WTC11 (cell line): ENCODE data around the gene PSD. TPM values are rescaled to one million over a fixed set of nuclear protein-coding genes. Genes with fewer than 3 reads are reported as not detected.
A peak's percentile ranks its signal among the peaks of the same experiment; 100 is the strongest.

ENCODE experiments used
- CTCF ChIP-seq: fragments of 200-600 bp; IDR thresholded peaks from 2 replicates; pipeline ENCODE4 v1.8.0; 2022; ENCODE audit warnings: antibody characterized with exemption
- EMX1 ChIP-seq: fragments of 250-450 bp; sonication (Bioruptor Pico); IDR thresholded peaks from 2 replicates; pipeline ENCODE4 v1.8.0; 2021; ENCODE audit warnings: mild to moderate bottlenecking
- FOXP1 ChIP-seq: sonication (generic); formaldehyde crosslinking; IDR thresholded peaks from 2 replicates; pipeline ENCODE4 v1.8.0; 2022; ENCODE audit warnings: missing genetic modification reagents, mild to moderate bottlenecking, moderate library complexity, borderline replicate concordance
- GABPB1 ChIP-seq: sonication (generic); formaldehyde crosslinking; IDR thresholded peaks from 2 replicates; pipeline ENCODE4 v1.8.1; 2023; ENCODE audit warnings: mild to moderate bottlenecking, missing genetic modification reagents
- HMGA2 ChIP-seq: fragments of 250-450 bp; sonication (Bioruptor Pico); IDR thresholded peaks from 2 replicates; pipeline ENCODE4 v1.4.0; 2021; ENCODE audit warnings: mild to moderate bottlenecking, moderate library complexity
- KAT7 ChIP-seq: sonication (generic); formaldehyde crosslinking; IDR thresholded peaks from 2 replicates; pipeline ENCODE4 v1.8.1; 2023; ENCODE audit warnings: missing genetic modification reagents, mild to moderate bottlenecking, borderline replicate concordance
- MYBL2 ChIP-seq: sonication (generic); formaldehyde crosslinking; IDR thresholded peaks from 2 replicates; pipeline ENCODE4 v1.8.1; 2023; ENCODE audit warnings: mild to moderate bottlenecking, moderate library complexity, missing genetic modification reagents
- NR1H2 ChIP-seq: sonication (generic); formaldehyde crosslinking; IDR thresholded peaks from 2 replicates; pipeline ENCODE4 v1.9.0; 2021; ENCODE audit warnings: mild to moderate bottlenecking, moderate library complexity, missing genetic modification reagents
- NR2C2 ChIP-seq: sonication (generic); formaldehyde crosslinking; IDR thresholded peaks from 2 replicates; pipeline ENCODE4 v1.8.0; 2022; ENCODE audit warnings: mild to moderate bottlenecking, missing genetic modification reagents
- SMAD3 ChIP-seq: sonication (generic); formaldehyde crosslinking; IDR thresholded peaks from 2 replicates; pipeline ENCODE4 v1.8.0; 2022; ENCODE audit warnings: missing genetic modification reagents, mild to moderate bottlenecking, borderline replicate concordance
- STAT6 ChIP-seq: sonication (generic); formaldehyde crosslinking; conservative IDR thresholded peaks from 2 replicates; pipeline ENCODE4 v1.8.1; 2023; ENCODE audit warnings: mild to moderate bottlenecking, low read depth, missing genetic modification reagents, moderate library complexity
- TEAD1 ChIP-seq: sonication (generic); formaldehyde crosslinking; IDR thresholded peaks from 2 replicates; pipeline ENCODE4 v1.8.0; 2022; ENCODE audit warnings: mild to moderate bottlenecking, missing genetic modification reagents
- USF1 ChIP-seq: sonication (generic); formaldehyde crosslinking; IDR thresholded peaks from 2 replicates; pipeline ENCODE4 v1.8.0; 2022; ENCODE audit warnings: mild to moderate bottlenecking, missing genetic modification reagents
- ZBTB21 ChIP-seq: sonication (generic); formaldehyde crosslinking; IDR thresholded peaks from 2 replicates; pipeline ENCODE4 v1.8.1; 2023; ENCODE audit warnings: mild to moderate bottlenecking, missing genetic modification reagents, borderline replicate concordance
- ZNF121 ChIP-seq: sonication (generic); formaldehyde crosslinking; IDR thresholded peaks from 2 replicates; pipeline ENCODE4 v1.8.0; 2023; ENCODE audit warnings: missing genetic modification reagents
- ZNF138 ChIP-seq: sonication (generic); formaldehyde crosslinking; conservative IDR thresholded peaks from 2 replicates; pipeline ENCODE4 v1.8.1; 2022; ENCODE audit warnings: mild to moderate bottlenecking, moderate library complexity, missing genetic modification reagents
- ZNF396 ChIP-seq: fragments of 250-450 bp; sonication (Bioruptor Pico); IDR thresholded peaks from 2 replicates; pipeline ENCODE4 v1.8.0; 2021; ENCODE audit warnings: mild to moderate bottlenecking, moderate library complexity, borderline replicate concordance
- total RNA-seq: library from RNA; stranded (reverse); gene quantifications from 3 replicates; pipeline ENCODE4 v1.2.3, GENCODE V29; 2021
- TF ChIP-seq, protein P1 (sequence below): sonication (generic); formaldehyde crosslinking; IDR thresholded peaks from 2 replicates; pipeline ENCODE4 v1.8.0; 2022; ENCODE audit warnings: mild to moderate bottlenecking, missing genetic modification reagents
- TF ChIP-seq, protein P2 (sequence below): sonication (generic); formaldehyde crosslinking; IDR thresholded peaks from 2 replicates; pipeline ENCODE4 v1.8.1; 2022; ENCODE audit warnings: low read depth, mild to moderate bottlenecking, moderate library complexity, missing genetic modification reagents, borderline replicate concordance
- TF ChIP-seq, protein P3 (sequence below): fragments of 250-450 bp; sonication (Bioruptor Pico); IDR thresholded peaks from 2 replicates; pipeline ENCODE4 v1.9.0; 2021; ENCODE audit warnings: mild to moderate bottlenecking, borderline replicate concordance
- TF ChIP-seq, protein P4 (sequence below): sonication (generic); formaldehyde crosslinking; IDR thresholded peaks from 2 replicates; pipeline ENCODE4 v1.8.1; 2023; ENCODE audit warnings: mild to moderate bottlenecking, moderate library complexity, missing genetic modification reagents
- TF ChIP-seq, protein P5 (sequence below): sonication (generic); formaldehyde crosslinking; IDR thresholded peaks from 2 replicates; pipeline ENCODE4 v1.8.0; 2022; ENCODE audit warnings: mild to moderate bottlenecking, missing genetic modification reagents

Gene PSD
- total RNA-seq, 1 experiment from 2014 or later, result 12.5 TPM

GRCh38 chr10:102399217-102400021 is 19.2 kb downstream of the PSD start (continued):
- TF ChIP-seq, protein P1, sequence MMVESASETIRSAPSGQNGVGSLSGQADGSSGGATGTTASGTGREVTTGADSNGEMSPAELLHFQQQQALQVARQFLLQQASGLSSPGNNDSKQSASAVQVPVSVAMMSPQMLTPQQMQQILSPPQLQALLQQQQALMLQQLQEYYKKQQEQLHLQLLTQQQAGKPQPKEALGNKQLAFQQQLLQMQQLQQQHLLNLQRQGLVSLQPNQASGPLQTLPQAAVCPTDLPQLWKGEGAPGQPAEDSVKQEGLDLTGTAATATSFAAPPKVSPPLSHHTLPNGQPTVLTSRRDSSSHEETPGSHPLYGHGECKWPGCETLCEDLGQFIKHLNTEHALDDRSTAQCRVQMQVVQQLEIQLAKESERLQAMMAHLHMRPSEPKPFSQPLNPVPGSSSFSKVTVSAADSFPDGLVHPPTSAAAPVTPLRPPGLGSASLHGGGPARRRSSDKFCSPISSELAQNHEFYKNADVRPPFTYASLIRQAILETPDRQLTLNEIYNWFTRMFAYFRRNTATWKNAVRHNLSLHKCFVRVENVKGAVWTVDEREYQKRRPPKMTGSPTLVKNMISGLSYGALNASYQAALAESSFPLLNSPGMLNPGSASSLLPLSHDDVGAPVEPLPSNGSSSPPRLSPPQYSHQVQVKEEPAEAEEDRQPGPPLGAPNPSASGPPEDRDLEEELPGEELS (CRISPR knock-in tag), result 0 out of 2 replicates have a peak, but pooled peaks have one; percentile 41
- TF ChIP-seq NR1H2 (CRISPR knock-in tag) (no peak), ZNF121 (no peak), FOXP1 (CRISPR knock-in tag) (peak; percentile 38; the same call in 1 of the 2 replicates), NR2C2 (CRISPR knock-in tag) (no peak), TEAD1 (CRISPR knock-in tag) (no peak; the same call in 1 of the 2 replicates), ZBTB21 (CRISPR knock-in tag) (peak; percentile 89), MYBL2 (CRISPR knock-in tag) (peak; percentile 43; the same call in 1 of the 2 replicates), GABPB1 (CRISPR knock-in tag) (peak; percentile 53; the same call in 1 of the 2 replicates), STAT6 (CRISPR knock-in tag) (no peak), EMX1 (CRISPR knock-in tag) (no peak), KAT7 (CRISPR knock-in tag) (peak; percentile 60; the same call in 1 of the 2 replicates), HMGA2 (CRISPR knock-in tag) (no peak), CTCF (peak; percentile 92), ZNF138 (CRISPR knock-in tag) (0 out of 2 replicates have a peak, but pooled peaks have one; percentile 70), USF1 (CRISPR knock-in tag) (peak; percentile 45; the same call in 1 of the 2 replicates), ZNF396 (CRISPR knock-in tag) (no peak), SMAD3 (CRISPR knock-in tag) (0 out of 2 replicates have a peak, but pooled peaks have one; percentile 71)
- TF ChIP-seq, protein P2, sequence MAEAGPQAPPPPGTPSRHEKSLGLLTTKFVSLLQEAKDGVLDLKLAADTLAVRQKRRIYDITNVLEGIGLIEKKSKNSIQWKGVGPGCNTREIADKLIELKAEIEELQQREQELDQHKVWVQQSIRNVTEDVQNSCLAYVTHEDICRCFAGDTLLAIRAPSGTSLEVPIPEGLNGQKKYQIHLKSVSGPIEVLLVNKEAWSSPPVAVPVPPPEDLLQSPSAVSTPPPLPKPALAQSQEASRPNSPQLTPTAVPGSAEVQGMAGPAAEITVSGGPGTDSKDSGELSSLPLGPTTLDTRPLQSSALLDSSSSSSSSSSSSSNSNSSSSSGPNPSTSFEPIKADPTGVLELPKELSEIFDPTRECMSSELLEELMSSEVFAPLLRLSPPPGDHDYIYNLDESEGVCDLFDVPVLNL (CRISPR knock-in tag), result no peak
- TF ChIP-seq, protein P3, sequence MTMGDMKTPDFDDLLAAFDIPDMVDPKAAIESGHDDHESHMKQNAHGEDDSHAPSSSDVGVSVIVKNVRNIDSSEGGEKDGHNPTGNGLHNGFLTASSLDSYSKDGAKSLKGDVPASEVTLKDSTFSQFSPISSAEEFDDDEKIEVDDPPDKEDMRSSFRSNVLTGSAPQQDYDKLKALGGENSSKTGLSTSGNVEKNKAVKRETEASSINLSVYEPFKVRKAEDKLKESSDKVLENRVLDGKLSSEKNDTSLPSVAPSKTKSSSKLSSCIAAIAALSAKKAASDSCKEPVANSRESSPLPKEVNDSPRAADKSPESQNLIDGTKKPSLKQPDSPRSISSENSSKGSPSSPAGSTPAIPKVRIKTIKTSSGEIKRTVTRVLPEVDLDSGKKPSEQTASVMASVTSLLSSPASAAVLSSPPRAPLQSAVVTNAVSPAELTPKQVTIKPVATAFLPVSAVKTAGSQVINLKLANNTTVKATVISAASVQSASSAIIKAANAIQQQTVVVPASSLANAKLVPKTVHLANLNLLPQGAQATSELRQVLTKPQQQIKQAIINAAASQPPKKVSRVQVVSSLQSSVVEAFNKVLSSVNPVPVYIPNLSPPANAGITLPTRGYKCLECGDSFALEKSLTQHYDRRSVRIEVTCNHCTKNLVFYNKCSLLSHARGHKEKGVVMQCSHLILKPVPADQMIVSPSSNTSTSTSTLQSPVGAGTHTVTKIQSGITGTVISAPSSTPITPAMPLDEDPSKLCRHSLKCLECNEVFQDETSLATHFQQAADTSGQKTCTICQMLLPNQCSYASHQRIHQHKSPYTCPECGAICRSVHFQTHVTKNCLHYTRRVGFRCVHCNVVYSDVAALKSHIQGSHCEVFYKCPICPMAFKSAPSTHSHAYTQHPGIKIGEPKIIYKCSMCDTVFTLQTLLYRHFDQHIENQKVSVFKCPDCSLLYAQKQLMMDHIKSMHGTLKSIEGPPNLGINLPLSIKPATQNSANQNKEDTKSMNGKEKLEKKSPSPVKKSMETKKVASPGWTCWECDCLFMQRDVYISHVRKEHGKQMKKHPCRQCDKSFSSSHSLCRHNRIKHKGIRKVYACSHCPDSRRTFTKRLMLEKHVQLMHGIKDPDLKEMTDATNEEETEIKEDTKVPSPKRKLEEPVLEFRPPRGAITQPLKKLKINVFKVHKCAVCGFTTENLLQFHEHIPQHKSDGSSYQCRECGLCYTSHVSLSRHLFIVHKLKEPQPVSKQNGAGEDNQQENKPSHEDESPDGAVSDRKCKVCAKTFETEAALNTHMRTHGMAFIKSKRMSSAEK (CRISPR knock-in tag), result no peak
- TF ChIP-seq, protein P4, sequence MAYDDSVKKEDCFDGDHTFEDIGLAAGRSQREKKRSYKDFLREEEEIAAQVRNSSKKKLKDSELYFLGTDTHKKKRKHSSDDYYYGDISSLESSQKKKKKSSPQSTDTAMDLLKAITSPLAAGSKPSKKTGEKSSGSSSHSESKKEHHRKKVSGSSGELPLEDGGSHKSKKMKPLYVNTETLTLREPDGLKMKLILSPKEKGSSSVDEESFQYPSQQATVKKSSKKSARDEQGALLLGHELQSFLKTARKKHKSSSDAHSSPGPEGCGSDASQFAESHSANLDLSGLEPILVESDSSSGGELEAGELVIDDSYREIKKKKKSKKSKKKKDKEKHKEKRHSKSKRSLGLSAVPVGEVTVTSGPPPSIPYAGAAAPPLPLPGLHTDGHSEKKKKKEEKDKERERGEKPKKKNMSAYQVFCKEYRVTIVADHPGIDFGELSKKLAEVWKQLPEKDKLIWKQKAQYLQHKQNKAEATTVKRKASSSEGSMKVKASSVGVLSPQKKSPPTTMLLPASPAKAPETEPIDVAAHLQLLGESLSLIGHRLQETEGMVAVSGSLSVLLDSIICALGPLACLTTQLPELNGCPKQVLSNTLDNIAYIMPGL, result peak; percentile 100
- TF ChIP-seq, protein P5, sequence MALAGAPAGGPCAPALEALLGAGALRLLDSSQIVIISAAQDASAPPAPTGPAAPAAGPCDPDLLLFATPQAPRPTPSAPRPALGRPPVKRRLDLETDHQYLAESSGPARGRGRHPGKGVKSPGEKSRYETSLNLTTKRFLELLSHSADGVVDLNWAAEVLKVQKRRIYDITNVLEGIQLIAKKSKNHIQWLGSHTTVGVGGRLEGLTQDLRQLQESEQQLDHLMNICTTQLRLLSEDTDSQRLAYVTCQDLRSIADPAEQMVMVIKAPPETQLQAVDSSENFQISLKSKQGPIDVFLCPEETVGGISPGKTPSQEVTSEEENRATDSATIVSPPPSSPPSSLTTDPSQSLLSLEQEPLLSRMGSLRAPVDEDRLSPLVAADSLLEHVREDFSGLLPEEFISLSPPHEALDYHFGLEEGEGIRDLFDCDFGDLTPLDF (CRISPR knock-in tag), result no peak
